ENCODE measurements around the gene PGP.
"Not testable (repeated sequence)": the region's sequence is repeated elsewhere in the genome, so short reads cannot be mapped to it uniquely, and the experiment has no call there.

The PGP gene

GRCh38 chr16:2214719-2214968, at the start of gene PGP:
PGP (minus strand) TSS chr16:2214840; CDS start chr16:2214777, 63 bp downstream.
- DNase-seq (ENCODE audit: low read depth), result peak; percentile 99

- DNase-seq (ENCODE audit: low read depth), result not testable (repeated sequence)
Observed at GRCh38 chr16:2263026-2263425, 48.4 kb upstream of the PGP start.

GRCh38 chr16:2260250-2260649, 45.6 kb upstream of the PGP start:
- no peak for DNase-seq (ENCODE audit: low read depth)

- not testable (repeated sequence) for DNase-seq (ENCODE audit: low read depth)
Observed at GRCh38 chr16:2258530-2258929, 43.9 kb upstream of the PGP start.

- no peak for DNase-seq (ENCODE audit: low read depth)
Observed at GRCh38 chr16:2257726-2258125, 43.1 kb upstream of the PGP start.

GRCh38 chr16:2256531-2257140, 42.0 kb upstream of the PGP start:
- DNase-seq (ENCODE audit: low read depth), result no peak

- DNase-seq (ENCODE audit: low read depth), result no peak
Observed at GRCh38 chr16:2253293-2253692, 38.7 kb upstream of the PGP start.

GRCh38 chr16:2252806-2253148, 38.1 kb upstream of the PGP start:
- no peak for DNase-seq (ENCODE audit: low read depth)

- peak; percentile 61 for DNase-seq (ENCODE audit: low read depth)
Observed at GRCh38 chr16:2251296-2252111, 36.9 kb upstream of the PGP start, which contains the start of gene ECI1. ECI1 (minus strand) TSS chr16:2251587; CDS start chr16:2251566, 21 bp downstream.

GRCh38 chr16:2250652-2251295, 36.1 kb upstream of the PGP start:
- DNase-seq (ENCODE audit: low read depth), result no peak

GRCh38 chr16:2246301-2246885, 31.8 kb upstream of the PGP start:
- no peak for DNase-seq (ENCODE audit: low read depth)

- DNase-seq (ENCODE audit: low read depth), result no peak
Observed at GRCh38 chr16:2244926-2245795, 30.5 kb upstream of the PGP start.

- no peak for DNase-seq (ENCODE audit: low read depth)
Observed at GRCh38 chr16:2244301-2244700, 29.7 kb upstream of the PGP start.

GRCh38 chr16:2243781-2244180, 29.1 kb upstream of the PGP start:
- no peak for DNase-seq (ENCODE audit: low read depth)

- no peak for DNase-seq (ENCODE audit: low read depth)
Observed at GRCh38 chr16:2243031-2243528, 28.4 kb upstream of the PGP start.

- DNase-seq (ENCODE audit: low read depth), result no peak
Observed at GRCh38 chr16:2242598-2242997, 28.0 kb upstream of the PGP start.

- not testable (repeated sequence) for DNase-seq (ENCODE audit: low read depth)
Observed at GRCh38 chr16:2240331-2240730, 25.7 kb upstream of the PGP start.

- no peak for DNase-seq (ENCODE audit: low read depth)
Observed at GRCh38 chr16:2238838-2239675, 24.4 kb upstream of the PGP start.

- no peak for DNase-seq (ENCODE audit: low read depth)
Observed at GRCh38 chr16:2238150-2238837, 23.7 kb upstream of the PGP start.

GRCh38 chr16:2237493-2238149, 23.0 kb upstream of the PGP start:
- DNase-seq (ENCODE audit: low read depth), result no peak
